Measurements from ENCODE around the gene FXYD1.

FXYD1 gene

DNA sequence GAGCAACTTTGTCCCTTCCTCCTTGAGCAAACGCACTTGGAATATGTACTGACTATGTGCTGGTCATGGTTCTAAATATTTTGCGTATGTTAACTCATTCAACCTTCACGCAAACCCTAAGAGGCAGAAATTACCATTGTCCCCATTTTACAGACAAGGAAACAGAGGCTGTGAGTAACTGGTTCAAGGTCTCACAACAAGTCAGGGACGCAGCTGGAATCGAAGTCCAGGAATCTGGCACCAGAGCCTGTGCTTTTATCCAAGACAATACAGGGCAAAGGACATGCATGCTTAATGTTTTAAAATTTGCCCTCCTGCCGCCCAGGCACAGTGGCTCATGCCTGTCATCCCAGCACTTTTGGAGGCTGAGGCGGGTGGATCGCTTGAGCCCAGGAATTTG lies 21.0 kb downstream of the FXYD1 start:
- no peak for DNase-seq (ENCODE audit: low read depth)
- no peak overlapping the region for H3K4me3 ChIP-seq (ENCODE audit: low read length)
- TF ChIP-seq, protein P1, sequence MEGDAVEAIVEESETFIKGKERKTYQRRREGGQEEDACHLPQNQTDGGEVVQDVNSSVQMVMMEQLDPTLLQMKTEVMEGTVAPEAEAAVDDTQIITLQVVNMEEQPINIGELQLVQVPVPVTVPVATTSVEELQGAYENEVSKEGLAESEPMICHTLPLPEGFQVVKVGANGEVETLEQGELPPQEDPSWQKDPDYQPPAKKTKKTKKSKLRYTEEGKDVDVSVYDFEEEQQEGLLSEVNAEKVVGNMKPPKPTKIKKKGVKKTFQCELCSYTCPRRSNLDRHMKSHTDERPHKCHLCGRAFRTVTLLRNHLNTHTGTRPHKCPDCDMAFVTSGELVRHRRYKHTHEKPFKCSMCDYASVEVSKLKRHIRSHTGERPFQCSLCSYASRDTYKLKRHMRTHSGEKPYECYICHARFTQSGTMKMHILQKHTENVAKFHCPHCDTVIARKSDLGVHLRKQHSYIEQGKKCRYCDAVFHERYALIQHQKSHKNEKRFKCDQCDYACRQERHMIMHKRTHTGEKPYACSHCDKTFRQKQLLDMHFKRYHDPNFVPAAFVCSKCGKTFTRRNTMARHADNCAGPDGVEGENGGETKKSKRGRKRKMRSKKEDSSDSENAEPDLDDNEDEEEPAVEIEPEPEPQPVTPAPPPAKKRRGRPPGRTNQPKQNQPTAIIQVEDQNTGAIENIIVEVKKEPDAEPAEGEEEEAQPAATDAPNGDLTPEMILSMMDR (conservative IDR thresholded peaks at IDR 0.05; ENCODE audit: low read depth, low read length), result no peak

DNA sequence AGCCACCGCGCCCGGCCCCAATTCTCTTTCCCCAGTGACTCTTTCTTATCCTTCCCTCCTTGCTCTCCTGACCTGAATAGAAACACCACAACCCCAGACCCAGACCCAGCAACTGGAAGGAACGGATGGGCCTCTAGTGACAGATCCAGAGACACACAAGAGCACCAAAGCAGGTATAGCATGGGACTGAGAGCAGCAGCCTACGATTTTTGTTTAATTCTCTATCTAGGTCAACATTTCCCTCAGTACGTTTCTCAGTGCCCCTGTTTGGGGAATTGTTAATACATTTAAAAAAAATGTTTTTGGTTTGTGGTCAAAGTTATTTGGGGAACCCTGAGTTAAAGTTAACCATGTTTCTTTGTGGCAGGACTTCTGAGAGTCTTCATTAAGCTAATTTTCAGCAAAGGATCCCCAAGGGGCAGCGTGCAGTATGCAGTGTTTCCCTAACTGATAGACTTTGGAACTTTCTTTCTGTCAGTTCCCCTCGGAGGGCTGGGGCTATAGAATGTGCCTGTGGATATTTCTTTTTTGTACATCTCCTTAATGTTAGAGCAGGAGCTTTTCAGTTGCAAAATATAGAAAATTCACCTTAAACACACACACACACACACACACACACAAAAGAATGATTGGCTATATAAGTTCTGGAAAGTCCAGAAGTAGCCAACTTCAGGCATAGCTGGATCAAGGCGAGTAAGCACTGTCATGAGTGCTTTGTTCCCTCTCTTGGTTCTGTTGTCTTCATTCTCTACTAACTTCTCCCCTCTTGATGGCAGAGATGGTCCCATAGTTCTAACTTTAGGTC lies 22.2 kb downstream of the FXYD1 start:
- DNase-seq (ENCODE audit: low read depth), result no peak
- no peak overlapping the region for H3K4me3 ChIP-seq (ENCODE audit: low read length)
- TF ChIP-seq, protein P1 (conservative IDR thresholded peaks at IDR 0.05; ENCODE audit: low read depth, low read length), result no peak

DNA sequence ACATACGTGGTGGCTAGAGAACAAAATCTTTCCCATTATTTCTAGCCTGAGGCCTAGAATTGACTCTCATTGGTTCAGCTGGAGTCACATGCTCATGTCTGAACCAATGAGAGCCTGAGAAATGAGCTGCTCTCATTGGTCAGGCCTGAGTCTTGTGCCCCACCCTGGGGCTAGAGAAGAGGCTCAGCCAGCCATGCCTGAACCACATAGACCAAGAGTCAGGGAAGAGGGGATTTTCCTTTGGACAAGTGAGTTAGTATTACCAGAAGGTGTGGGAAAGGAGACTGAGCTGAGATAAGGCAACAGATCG lies 22.8 kb downstream of the FXYD1 start:
- no peak overlapping the region for H3K4me3 ChIP-seq (ENCODE audit: low read length)
- TF ChIP-seq, protein P1 (conservative IDR thresholded peaks at IDR 0.05; ENCODE audit: low read depth, low read length), result no peak
- no peak for DNase-seq (ENCODE audit: low read depth)

DNA sequence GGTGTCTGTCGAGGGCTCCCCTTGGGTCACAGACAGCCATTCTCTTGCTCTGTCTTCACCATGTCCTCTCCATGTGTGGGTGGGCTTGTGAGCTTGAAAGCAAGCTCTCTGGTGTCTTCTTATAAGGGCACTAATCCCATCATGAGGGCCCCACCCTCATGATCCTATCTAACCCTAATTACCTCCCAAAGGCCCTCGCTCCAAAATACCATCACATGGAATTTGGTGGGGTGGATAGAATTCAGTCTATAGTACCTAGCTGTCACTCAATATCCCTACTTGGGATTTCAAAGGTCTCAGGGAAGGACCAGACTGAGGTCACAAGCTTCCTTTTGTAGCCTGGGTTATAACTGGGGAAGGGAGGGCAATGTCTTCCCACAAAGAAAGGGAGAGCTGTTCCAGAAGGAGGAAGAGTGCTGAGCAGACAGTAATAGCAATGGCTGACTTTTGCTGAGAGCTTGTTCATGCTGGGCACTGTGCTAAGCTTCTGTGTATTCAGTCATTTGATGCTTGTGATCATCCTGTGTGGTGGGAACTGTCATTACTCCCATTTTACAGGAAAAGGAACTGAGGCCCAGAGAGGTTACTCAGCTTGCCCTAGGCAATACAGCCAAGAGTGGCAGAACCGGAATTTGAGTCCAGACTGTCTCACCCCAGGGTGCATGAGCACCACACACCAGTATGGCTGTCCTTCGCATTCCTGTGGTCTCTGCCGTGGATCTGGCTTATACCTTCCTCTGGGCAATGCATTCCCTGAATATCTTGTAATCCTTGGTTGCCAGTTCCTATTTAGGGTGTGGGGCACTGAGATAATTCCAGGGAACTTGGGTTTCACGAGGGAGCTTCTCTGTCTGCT lies 24.1 kb downstream of the FXYD1 start:
- DNase-seq (ENCODE audit: low read depth), result no peak
- H3K4me3 ChIP-seq (ENCODE audit: low read length), result no peak overlapping the region
- TF ChIP-seq, protein P1 (conservative IDR thresholded peaks at IDR 0.05; ENCODE audit: low read depth, low read length), result no peak

DNA sequence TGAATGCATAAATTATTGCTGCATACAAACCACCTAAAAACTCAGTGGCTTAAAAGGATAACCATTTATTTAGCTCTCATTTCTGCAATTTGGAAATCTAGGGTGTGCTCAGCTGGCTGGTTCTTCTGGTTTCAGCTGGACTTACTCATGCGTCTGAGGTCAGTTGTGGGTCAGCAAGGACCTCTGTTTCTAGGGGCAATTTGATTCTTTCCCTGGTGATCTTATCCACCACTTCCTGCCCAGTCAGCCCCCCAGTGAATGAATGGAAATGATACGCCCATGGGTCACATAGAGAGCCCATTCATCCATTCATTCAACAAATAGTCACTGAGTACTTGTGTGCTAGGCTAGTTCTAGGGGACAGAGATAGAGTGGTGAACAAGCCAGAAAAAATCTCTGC lies 25.8 kb downstream of the FXYD1 start:
- TF ChIP-seq, protein P1 (conservative IDR thresholded peaks at IDR 0.05; ENCODE audit: low read depth, low read length), result no peak
- no peak for DNase-seq (ENCODE audit: low read depth)

DNA sequence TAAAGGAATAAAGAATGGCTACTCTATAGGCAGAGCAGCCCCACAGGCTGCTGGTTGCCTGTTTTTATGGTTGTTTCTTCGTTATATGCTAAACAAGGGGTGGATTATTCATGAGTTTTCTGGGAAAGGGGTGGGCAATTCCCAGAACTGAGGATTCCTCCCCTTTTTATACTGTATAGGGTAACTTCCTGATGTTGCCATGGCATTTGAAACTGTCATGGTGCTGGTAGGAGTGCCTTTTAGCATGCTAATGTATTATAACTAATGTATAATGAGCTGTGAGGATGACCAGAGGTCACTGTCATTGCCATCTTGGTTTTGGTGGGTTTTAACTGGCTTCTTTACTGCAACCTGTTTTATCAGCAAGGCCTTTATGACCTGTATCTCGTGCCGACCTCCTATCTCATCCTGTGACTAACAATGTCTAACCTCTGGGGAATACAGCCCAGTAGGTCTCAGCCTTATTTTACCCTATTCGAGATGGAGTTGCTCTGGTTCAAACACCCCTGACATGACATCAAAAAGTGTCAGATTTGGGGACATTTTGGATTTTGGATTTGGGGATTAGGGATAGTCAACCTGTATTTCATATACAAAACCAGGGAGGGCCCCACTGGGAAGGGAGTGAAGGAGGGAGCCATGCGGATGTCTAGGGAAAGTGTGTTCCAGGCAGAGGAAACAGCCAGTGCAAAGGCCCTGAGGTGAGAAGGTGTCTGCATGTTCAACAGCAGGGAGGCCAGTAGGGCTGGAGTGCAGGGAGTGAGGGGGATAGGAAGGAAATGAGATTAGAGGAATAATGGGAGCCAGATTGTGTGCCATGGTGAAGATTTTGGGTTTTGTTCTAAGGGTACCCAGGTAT lies 26.8 kb downstream of the FXYD1 start:
- TF ChIP-seq, protein P1 (conservative IDR thresholded peaks at IDR 0.05; ENCODE audit: low read depth, low read length), result no peak
- DNase-seq (ENCODE audit: low read depth), result no peak
- H3K4me3 ChIP-seq (ENCODE audit: low read length), result no peak overlapping the region

More for the DNA sequence above, 25.8 kb downstream of the FXYD1 start:
- H3K4me3 ChIP-seq (ENCODE audit: low read length), result no peak overlapping the region

Data from retinal pigment epithelial cell (primary cell).